ENCODE data around the gene TMEM242.

The TMEM242 gene

DNA sequence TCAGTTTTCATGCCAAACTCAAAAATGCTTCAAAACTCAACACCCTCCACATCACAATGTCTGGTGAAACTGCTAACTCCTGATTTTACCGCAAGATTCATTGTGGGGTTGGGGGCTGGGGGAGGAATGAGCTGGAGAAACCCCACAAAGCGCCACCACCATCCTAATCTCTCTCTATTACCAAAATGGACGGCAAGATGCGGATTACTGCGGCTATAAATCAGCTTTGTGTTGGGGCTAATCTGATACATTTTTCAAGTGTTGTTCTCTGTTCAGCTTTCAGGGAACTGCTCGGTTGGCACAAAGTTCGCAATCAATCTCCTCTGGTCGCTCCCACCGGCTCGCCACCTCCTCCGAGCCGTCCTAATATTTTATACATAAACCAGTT is 83.7 kb downstream of the TMEM242 start:
- in situ Hi-C loops (cut with MboI; ENCODE audit: low pct_unique_long_range_greater_than_20kb, low sequenced_read_pairs, unreplicated experiment), result no loop called here
- no peak for TF ChIP-seq CTCF (IDR thresholded peaks at IDR 0.05; ENCODE audit: extremely low read depth, insufficient read depth, missing control alignments)
- no peak for DNase-seq (ENCODE audit: low spot score)

Data from GM13977 (cell line).